HG02623 (cell line): ENCODE data around the gene TMEM74B.

ENCODE experiments used
- ATAC-seq: cut with Tn5 transposase; IDR thresholded peaks from one replicate; pipeline ENCODE4 v1.9.1; 2021; ENCODE audit warnings: moderate library complexity; ENCODE audit not compliant: unreplicated experiment

TMEM74B gene

GRCh38 chr20:1206366-1207148 is 21.8 kb upstream of the TMEM74B start:
- no peak for ATAC-seq

GRCh38 chr20:1205802-1206201 is 21.0 kb upstream of the TMEM74B start:
- no peak for ATAC-seq

- ATAC-seq = no peak
Measured at GRCh38 chr20:1204576-1204975, 19.8 kb upstream of the TMEM74B start.

- ATAC-seq = no peak
Measured at GRCh38 chr20:1204113-1204512, 19.3 kb upstream of the TMEM74B start.

- no peak for ATAC-seq
Measured at GRCh38 chr20:1203630-1204029, 18.8 kb upstream of the TMEM74B start.

- ATAC-seq = no peak
Measured at GRCh38 chr20:1202762-1203504, 18.2 kb upstream of the TMEM74B start, which contains the start of gene C20orf202. Gene C20orf202 (plus strand): TSS chr20:1203454. CDS start chr20:1203586, 132 bp downstream.

- no peak for ATAC-seq
Measured at GRCh38 chr20:1199964-1200363, 15.2 kb upstream of the TMEM74B start.

GRCh38 chr20:1199212-1199873 is 14.6 kb upstream of the TMEM74B start:
- ATAC-seq = no peak

- ATAC-seq = no peak
Measured at GRCh38 chr20:1198751-1199150, 14.0 kb upstream of the TMEM74B start.

- ATAC-seq = no peak
Measured at GRCh38 chr20:1197801-1198200, 13.0 kb upstream of the TMEM74B start.

- ATAC-seq = no peak
Measured at GRCh38 chr20:1196634-1197033, 11.9 kb upstream of the TMEM74B start.

- ATAC-seq = no peak
Measured at GRCh38 chr20:1195226-1195625, 10.4 kb upstream of the TMEM74B start.

- ATAC-seq = no peak
Measured at GRCh38 chr20:1191299-1191698, 6.5 kb upstream of the TMEM74B start.

GRCh38 chr20:1190847-1191246 is 6.1 kb upstream of the TMEM74B start:
- ATAC-seq = no peak

- ATAC-seq = no peak
Measured at GRCh38 chr20:1189827-1190226, 5.0 kb upstream of the TMEM74B start.

GRCh38 chr20:1188347-1188746 is 3.6 kb upstream of the TMEM74B start:
- ATAC-seq = no peak

GRCh38 chr20:1187605-1188171 is 2.9 kb upstream of the TMEM74B start:
- no peak for ATAC-seq

GRCh38 chr20:1186367-1186991 is 1.7 kb upstream of the TMEM74B start:
- ATAC-seq = no peak

- ATAC-seq = no peak
Measured at GRCh38 chr20:1185790-1186334, 1.1 kb upstream of the TMEM74B start.

- ATAC-seq = no peak
Measured at GRCh38 chr20:1185316-1185741, 548 bp upstream of the TMEM74B start.

- no peak for ATAC-seq
Measured at GRCh38 chr20:1184260-1184637, 532 bp downstream of the TMEM74B start.
